Colonic mucosa (tissue), 4 donors: ENCODE measurements around the gene BCL6. TPM values are rescaled to one million over a fixed set of nuclear protein-coding genes. Genes with fewer than 3 reads are reported as not detected.

ENCODE experiments used
- DNase-seq: peaks from one replicate; pipeline ENCODE4 v3.0.0-alpha.2; 2020
- H3K27ac ChIP-seq: fragments of 200-600 bp; one replicate; pipeline ENCODE4 v1.8.0; 2021
- H3K27me3 ChIP-seq: fragments of 200-600 bp; one replicate; pipeline ENCODE4 v1.8.0; 2021
- H3K36me3 ChIP-seq: fragments of 200-600 bp; one replicate; pipeline ENCODE4 v1.8.0; 2021
- H3K4me1 ChIP-seq: fragments of 200-600 bp; one replicate; pipeline ENCODE4 v1.8.0; 2021; ENCODE audit warnings: mild to moderate bottlenecking
- H3K4me3 ChIP-seq: fragments of 200-600 bp; one replicate; pipeline ENCODE4 v1.8.0; 2021
- H3K9ac ChIP-seq, 2 donors: one replicate each; pipeline ENCODE4 v1.7.0; 2013; ENCODE audit warnings: control low read depth in 2 of 2, low read depth in 2 of 2, low read length in 2 of 2
- H3K9me3 ChIP-seq: fragments of 200-600 bp; one replicate; pipeline ENCODE4 v1.8.0; 2021
- intact Hi-C: fragments of 100-400 bp; cut with DNase I; formaldehyde crosslinking; loops from one replicate; pipeline ENCODE4 v1.14.1; 2022
- total RNA-seq, 2 donors: library from RNA; stranded (reverse); fragmentation: NEBNext Ultra II Directional in 1 of 2; extraction: Animal tissue kit (Norgen Biotek cat#: 25700) in 1 of 2; gene quantifications; one replicate each; pipeline ENCODE4 v1.2.1, GENCODE V29; 2021
- TF ChIP-seq, protein P1 (sequence below): fragments of 200-600 bp; IDR thresholded peaks from one replicate; pipeline ENCODE4 v1.8.0; 2022; ENCODE audit warnings: antibody characterized with exemption, mild to moderate bottlenecking
- donor health status: healthy.
- donor health status: DM: no; HTN: no; CAD: no.
- donor health status: DM: no; HTN: no; CAD: no.

The BCL6 gene
- total RNA-seq, 2 donors from 2014 or later: 8.8 to 30.2 TPM

DNA sequence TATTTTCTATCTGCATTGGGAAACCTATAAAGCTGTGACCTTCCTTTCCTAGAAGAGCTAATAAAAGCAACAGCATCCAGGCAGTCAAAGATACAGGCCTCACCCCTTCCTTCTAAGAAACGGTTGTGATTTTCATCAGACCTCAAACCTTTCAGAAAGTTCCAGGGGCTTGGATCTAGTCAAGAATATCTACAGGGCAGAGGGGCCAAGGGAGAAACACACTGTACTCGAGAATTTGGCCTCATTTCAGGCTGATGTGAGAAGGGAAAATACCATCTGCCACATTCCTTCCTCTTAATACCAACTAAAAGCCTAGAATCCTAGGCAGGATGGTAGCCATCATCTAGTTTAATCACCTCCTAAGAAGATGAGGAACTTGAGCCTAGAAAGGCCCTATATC, 24.5 kb upstream of the BCL6 start:
- no peak overlapping the region for H3K9ac ChIP-seq
- intact Hi-C loops: no loop called here
- no peak overlapping the region for H3K4me3 ChIP-seq
- H3K9me3 ChIP-seq: no peaks in the 10 kb centered on the region
- no peak for DNase-seq
- no peaks in the 10 kb centered on the region for H3K27me3 ChIP-seq
- TF ChIP-seq, protein P1, sequence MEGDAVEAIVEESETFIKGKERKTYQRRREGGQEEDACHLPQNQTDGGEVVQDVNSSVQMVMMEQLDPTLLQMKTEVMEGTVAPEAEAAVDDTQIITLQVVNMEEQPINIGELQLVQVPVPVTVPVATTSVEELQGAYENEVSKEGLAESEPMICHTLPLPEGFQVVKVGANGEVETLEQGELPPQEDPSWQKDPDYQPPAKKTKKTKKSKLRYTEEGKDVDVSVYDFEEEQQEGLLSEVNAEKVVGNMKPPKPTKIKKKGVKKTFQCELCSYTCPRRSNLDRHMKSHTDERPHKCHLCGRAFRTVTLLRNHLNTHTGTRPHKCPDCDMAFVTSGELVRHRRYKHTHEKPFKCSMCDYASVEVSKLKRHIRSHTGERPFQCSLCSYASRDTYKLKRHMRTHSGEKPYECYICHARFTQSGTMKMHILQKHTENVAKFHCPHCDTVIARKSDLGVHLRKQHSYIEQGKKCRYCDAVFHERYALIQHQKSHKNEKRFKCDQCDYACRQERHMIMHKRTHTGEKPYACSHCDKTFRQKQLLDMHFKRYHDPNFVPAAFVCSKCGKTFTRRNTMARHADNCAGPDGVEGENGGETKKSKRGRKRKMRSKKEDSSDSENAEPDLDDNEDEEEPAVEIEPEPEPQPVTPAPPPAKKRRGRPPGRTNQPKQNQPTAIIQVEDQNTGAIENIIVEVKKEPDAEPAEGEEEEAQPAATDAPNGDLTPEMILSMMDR: no peak
- no peaks in the 10 kb centered on the region for H3K36me3 ChIP-seq
- no peaks in the 10 kb centered on the region for H3K4me1 ChIP-seq
- no peak overlapping the region for H3K27ac ChIP-seq

DNA sequence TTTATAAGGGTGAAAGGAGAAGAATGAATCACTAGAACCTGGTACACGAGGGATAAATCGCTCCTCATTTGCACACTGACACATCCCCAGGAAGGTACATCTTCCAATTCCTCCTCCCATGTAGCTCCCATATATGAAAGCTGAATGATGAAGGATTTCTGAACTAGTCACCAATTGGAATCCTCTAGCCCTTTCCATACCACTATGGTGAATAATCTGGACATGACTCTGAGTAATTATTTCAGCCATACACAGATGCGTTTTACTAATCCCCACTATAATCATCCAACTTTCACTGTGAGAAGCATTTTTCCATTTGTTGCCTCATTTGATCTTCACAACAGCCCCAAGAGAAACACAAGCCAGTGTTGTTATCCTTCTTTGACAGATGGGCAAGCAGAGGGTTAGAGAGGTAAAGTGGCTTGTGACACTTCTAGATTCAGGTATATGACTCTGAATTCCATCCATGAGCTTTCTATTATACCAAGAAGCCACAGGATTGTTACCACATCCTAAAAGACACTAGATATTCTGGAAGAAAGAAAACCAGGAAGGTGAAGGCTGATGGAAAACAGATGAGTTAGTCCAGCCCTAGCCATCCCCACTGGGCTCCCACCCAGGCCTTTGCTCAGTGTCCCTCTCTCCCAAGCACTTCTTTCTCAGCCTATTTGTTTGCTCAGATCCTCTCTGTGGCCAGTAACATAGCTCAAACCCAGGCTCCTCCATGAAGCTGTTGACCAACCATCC, 22.2 kb upstream of the BCL6 start:
- no peaks in the 10 kb centered on the region for H3K9me3 ChIP-seq
- intact Hi-C loops: no loop called here
- TF ChIP-seq, protein P1: no peak

DNA sequence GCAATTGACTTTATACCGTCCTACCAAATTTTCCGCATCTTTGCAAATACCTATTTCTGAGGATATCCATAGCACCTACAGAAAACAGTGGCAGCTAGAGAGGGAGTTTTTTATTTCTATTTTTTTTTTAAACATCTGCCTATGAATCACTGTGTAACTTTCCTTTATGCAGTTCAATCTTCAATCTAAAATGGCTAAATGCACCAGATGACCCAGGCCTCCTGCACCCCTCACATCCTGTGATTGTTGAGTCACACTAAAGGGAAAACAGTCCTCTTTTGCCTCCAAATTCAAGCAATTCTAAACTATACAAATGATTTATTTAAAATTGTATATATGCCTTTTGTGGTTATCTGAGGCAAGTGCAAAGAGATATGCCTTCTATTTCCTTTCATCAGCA, 20.1 kb upstream of the BCL6 start:
- Histone ChIP-seq H3K27ac (no peak overlapping the region), H3K9me3 (no peaks in the 10 kb centered on the region), H3K4me1 (no peaks in the 10 kb centered on the region), H3K4me3 (no peak overlapping the region), H3K9ac (no peak overlapping the region), H3K27me3 (no peaks in the 10 kb centered on the region), H3K36me3 (no peaks in the 10 kb centered on the region)
- TF ChIP-seq, protein P1: no peak
- DNase-seq: no peak
- intact Hi-C loops: no loop called here

More for the DNA sequence above, 22.2 kb upstream of the BCL6 start:
- Histone ChIP-seq H3K36me3 (no peaks in the 10 kb centered on the region), H3K4me3 (no peak overlapping the region), H3K4me1 (no peaks in the 10 kb centered on the region), H3K27me3 (no peaks in the 10 kb centered on the region), H3K27ac (no peak overlapping the region), H3K9ac (no peak overlapping the region)
- DNase-seq: no peak

DNA sequence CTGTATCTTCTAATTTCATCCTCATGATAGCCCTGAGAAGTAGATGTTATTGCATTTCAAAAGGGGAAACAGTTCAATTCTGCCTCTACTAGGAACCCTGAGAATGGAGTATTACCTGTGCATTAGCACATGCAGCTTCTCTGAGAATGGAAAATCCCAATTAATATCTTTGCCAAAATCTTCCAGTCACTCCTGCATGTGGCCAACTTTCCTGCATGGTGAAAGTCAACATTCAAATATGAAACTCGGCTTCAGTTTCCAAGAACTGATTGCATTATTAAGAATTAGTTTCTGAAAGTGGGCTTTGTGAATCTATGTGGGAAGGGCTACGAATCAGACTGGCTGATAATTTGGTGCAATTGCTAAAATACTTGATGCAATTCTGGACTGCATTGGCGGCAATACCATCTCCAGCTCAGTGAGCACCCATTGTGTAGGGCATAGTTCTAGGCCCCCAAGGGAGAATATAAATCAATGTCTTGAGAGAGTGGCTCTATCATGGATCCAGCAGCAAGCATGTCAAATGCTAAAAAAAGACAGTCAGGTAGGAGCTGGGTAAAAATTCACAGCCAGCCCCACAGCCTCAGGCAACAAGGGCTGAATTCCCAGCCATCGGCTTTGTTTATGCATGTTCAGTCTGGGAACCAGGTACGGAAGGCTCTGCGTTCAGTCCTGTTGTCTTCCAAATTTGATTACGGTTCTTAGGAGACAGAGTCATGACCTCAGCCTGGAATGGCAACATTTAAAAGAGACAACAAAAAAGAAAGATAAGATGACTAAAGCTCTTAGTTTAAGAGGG, 18.8 kb upstream of the BCL6 start:
- Histone ChIP-seq H3K9me3 (no peaks in the 10 kb centered on the region), H3K9ac (no peak overlapping the region), H3K27me3 (no peaks in the 10 kb centered on the region), H3K36me3 (no peaks in the 10 kb centered on the region), H3K4me1 (no peaks in the 10 kb centered on the region), H3K4me3 (no peak overlapping the region), H3K27ac (no peak overlapping the region)
- DNase-seq: no peak
- intact Hi-C loops: no loop called here
- TF ChIP-seq, protein P1: no peak

DNA sequence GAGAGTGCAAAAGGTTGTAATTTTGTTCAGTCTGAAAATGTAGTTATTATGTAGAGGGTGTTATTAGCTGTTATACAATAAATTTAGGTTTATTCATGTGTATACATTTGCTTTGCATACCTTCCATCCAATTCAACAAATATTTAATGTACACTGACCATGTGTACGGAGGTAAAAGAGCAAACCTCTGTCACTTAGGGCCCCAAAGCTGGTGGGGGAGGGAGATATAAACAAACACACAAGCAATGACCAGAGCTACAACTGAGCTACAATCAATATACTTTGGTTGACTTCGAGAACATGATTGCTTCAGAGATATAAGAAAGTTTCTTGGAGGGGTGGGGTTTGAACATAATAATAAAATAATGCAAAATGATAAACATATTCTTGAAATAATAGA, 17.5 kb upstream of the BCL6 start:
- no peaks in the 10 kb centered on the region for H3K9me3 ChIP-seq
- H3K9ac ChIP-seq: no peak overlapping the region
- no peak for DNase-seq
- TF ChIP-seq, protein P1: no peak
- H3K27me3 ChIP-seq: no peaks in the 10 kb centered on the region
- H3K27ac ChIP-seq: no peak overlapping the region
- H3K36me3 ChIP-seq: no peaks in the 10 kb centered on the region
- intact Hi-C loops: no loop called here
- no peak overlapping the region for H3K4me3 ChIP-seq
- no peaks in the 10 kb centered on the region for H3K4me1 ChIP-seq
